A549 treated with AZD9567 at 1 μM for 4 hours (cell line): ENCODE results near the gene PXT1. TPM values are rescaled to one million over a fixed set of nuclear protein-coding genes. Genes with fewer than 3 reads are reported as not detected.

Experiments used
- total RNA-seq: library from RNA; stranded (reverse); fragments of 200-300 nt; extraction: Qiagen RNA extraction; gene quantifications from 5 replicates; pipeline ENCODE4 v1.2.3, GENCODE V29; 2022; ENCODE audit not compliant: insufficient read depth

PXT1 gene, protein sequence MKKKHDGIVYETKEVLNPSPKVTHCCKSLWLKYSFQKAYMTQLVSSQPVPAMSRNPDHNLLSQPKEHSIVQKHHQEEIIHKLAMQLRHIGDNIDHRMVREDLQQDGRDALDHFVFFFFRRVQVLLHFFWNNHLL
- not detected in 5 replicates for total RNA-seq

DNA sequence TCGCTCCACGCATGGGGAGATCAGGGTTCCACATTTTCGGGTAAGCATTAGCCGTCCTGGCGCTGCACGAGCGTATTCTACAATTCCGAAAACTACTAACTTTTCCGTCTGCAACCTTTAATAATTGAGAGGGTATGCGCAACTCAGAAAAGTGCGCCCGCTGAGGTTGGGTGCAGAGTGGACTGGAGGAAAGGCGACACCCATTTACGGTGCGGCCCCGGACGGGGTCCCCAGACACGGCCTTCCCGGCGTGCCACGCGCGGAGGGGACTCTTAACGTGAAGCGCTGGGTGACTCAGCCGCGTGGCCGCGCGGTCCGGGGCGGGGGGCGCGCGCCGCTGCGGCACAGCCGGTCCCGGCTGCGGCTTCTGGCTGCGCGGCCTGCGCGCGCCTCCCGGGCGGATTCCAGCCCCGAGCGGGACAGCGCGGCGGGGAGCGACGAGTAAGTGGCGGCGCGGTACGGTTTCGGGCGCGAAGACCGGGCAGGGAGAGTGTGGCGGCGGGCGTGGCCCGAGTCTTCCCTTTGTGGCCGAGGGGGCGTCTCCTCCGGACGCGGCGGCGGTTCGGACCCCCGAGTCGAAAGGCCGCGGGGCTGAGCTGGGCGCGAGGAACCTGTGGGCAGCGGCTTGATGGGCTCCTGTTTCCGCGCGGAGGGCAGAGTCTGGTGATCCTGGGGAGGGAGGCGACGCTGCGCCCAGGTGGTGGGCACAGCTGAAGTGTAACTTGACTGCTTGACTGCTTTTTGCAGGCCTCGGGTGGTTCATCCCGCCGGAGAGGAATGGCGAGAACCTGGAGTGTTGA is at the start of gene PXT1, which contains the start of gene KCTD20:
TSS of gene PXT1 (minus strand) at position 184 of the 800 bp plus-strand sequence. CDS start 16,772 bp downstream, outside the sequence.
TSS of gene KCTD20 (plus strand) at position 330 of the 800 bp plus-strand sequence. CDS start 27,098 bp downstream, outside the sequence.

GRCh38 chr6:36387440-36388303 is 55.0 kb downstream of the PXT1 start, which contains the start of gene ETV7:
TSS of gene ETV7 (minus strand) at chr6:36387669. CDS start at chr6:36387541, 128 bp downstream.

Other genes with a start within 250 kb of the PXT1 start
- gene BRPF3, start 246.1 kb downstream of the PXT1 start, total RNA-seq = 8.3 to 10.4 TPM (median 10.0 TPM) in 5 replicates
- gene PNPLA1, start 172.8 kb downstream of the PXT1 start, total RNA-seq = 0.03 to 0.05 TPM in 2 of 5 replicates, not detected in the others
- 0.02 to 0.03 TPM (median 0.02 TPM) in 3 of 5 replicates, not detected in the others for gene BNIP5, start 106.0 kb downstream of the PXT1 start, total RNA-seq
- gene ETV7, start 55.2 kb downstream of the PXT1 start, total RNA-seq = 0.10 to 0.22 TPM (median 0.16 TPM) in 4 of 5 replicates, not detected in the other
- gene KCTD20, start 146 bp upstream of the PXT1 start, total RNA-seq = 15.9 to 24.6 TPM (median 17.0 TPM) in 5 replicates
- 14.7 to 17.2 TPM (median 15.5 TPM) in 5 replicates for gene STK38, start 104.6 kb upstream of the PXT1 start, total RNA-seq
- gene SRSF3, start 151.5 kb upstream of the PXT1 start, total RNA-seq = 508 to 911 TPM (median 510 TPM) in 5 replicates
- 249 to 335 TPM (median 300 TPM) in 5 replicates for gene CDKN1A, start 235.9 kb upstream of the PXT1 start, total RNA-seq